PC-9 (cell line): ENCODE data around the gene PAQR7.

Source experiments
- CTCF ChIP-seq: fragments of 200-600 bp; sonication (generic); conservative IDR thresholded peaks from 2 replicates; pipeline ENCODE4 v1.6.1; 2017; ENCODE audit warnings: mixed run types, antibody characterized with exemption, mild to moderate bottlenecking, moderate library complexity
- EZH2 ChIP-seq: fragments of 200-600 bp; sonication (generic); IDR thresholded peaks from 2 replicates; pipeline ENCODE4 v1.8.0; 2017; ENCODE audit warnings: antibody characterized with exemption, low read depth

- no peak for TF ChIP-seq CTCF
- TF ChIP-seq EZH2: no peak
Observed at GRCh38 chr1:25821112-25821476, 54.4 kb downstream of the PAQR7 start.
